Measurements from ENCODE around the gene SUDS3.
"Not testable (repeated sequence)": the region's sequence is repeated elsewhere in the genome, so short reads cannot be mapped to it uniquely, and the experiment has no call there.

Gene SUDS3, protein sequence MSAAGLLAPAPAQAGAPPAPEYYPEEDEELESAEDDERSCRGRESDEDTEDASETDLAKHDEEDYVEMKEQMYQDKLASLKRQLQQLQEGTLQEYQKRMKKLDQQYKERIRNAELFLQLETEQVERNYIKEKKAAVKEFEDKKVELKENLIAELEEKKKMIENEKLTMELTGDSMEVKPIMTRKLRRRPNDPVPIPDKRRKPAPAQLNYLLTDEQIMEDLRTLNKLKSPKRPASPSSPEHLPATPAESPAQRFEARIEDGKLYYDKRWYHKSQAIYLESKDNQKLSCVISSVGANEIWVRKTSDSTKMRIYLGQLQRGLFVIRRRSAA

GRCh38 chr12:118376089-118377020 is at the start of gene SUDS3:
Gene SUDS3, plus strand, starts transcription at chr12:118376555. Its CDS starts 137 bp downstream, at chr12:118376692.
- peak; percentile 86 for DNase-seq

DNA sequence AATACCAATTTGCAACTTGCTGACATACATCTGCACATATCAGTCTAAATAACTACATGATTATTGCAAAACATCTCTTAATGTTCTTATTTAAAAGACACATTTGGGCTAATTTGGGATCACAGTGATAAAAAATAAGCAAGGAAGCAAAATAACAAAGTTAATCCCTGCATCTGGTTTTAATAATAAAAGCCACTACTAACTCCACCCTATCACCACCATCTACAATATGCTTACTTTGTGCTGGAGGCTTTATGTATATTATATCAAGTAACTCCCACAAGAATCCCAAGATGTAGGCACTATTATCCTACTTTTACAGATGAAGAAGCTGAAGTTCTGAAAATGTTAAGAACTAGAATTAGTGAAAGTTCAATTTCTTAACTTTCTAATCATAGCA is 49.4 kb upstream of the SUDS3 start:
- DNase-seq, result no peak

- no peak for DNase-seq
Measured at GRCh38 chr12:118327391-118327790, 49.0 kb upstream of the SUDS3 start.

- no peak for DNase-seq
Measured at GRCh38 chr12:118328486-118329330, 47.6 kb upstream of the SUDS3 start.

GRCh38 chr12:118330421-118331018 is 45.8 kb upstream of the SUDS3 start:
- DNase-seq, result no peak

DNA sequence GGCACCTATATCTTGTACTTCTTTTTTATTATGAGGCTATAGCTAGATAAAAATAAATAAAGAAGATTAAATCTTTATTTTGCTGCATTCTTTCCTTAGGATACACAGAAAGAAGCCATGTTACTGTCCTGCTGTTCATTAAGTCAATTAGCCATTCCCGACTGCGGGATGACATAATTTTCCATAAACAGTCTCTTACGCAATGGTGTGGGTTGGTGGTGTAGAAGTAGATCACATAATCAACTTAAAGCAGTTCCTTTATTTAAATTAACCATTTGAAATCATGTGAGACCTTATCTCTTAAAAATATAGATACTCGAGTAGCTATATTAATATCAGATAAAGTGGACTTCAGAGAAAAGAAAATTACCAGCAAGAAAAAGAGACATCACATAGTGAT is 43.8 kb upstream of the SUDS3 start:
- no peak for DNase-seq

DNA sequence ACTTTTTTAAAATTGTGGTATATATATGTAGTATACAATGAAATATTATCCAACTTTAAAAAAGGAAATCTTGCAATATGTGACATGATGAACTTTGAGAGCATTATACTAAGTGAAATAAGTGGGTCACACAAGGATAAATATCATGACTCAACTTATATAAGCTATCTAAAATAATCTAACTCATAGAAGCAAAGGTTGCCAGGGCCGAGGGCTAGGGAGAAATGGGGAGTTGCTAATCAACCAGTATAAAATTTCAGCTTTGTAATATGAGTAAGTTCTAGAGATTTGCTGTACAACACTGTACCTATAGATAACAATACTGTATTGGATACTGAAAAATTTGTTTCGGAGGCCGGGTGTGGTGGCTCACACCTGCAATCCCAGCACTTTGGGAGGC is 42.1 kb upstream of the SUDS3 start:
- DNase-seq, result no peak

- DNase-seq, result no peak
Measured at GRCh38 chr12:118334939-118335567, 41.3 kb upstream of the SUDS3 start.

GRCh38 chr12:118336123-118336522 is 40.2 kb upstream of the SUDS3 start:
- no peak for DNase-seq

DNA sequence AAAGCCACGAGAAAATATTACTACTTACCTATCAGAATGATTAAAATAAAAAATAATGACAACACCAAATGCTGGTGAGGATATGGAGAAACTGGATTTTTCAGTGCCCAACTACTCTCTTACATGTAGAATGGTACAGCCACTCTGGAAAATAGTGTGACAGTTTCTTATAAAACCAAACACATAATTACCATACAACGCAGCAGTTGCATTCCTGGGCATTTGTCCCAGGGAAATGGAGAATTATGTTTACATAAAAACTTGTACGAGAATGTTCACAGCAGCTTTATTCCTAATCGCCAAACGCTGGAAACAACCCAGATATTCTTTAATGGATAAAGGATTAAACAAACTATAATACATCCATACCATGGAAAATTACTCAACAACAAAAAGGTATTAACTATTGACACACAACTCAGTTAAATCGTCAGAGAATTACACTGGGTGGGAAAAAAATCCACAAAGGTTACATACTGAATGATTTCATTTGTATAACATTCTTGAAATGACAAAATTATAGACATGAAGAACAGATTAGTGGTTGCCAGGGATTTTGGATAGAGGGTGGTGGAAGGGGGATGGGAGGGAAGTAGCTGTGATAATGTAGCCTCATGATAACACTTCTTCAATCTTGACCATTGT is 39.0 kb upstream of the SUDS3 start:
- no peak for DNase-seq

DNA sequence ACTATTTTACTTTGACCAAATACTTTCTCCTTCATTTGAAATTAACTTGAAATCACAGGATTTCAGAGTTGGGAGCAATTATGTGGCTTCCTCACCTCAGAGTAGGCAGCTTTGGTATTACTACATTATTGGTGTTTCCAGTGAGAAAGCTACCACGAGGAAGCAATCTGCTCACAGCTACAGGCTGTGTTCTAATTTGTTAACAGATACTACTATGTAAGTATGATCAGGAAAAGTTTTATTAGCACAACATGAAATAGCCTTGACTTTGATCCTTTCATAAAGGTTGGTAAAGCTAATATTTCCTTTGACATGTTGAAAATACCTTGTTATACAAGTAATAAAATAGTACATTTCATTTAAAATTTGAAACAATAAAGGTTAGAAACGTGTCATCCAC is 34.3 kb upstream of the SUDS3 start:
- no peak for DNase-seq

DNA sequence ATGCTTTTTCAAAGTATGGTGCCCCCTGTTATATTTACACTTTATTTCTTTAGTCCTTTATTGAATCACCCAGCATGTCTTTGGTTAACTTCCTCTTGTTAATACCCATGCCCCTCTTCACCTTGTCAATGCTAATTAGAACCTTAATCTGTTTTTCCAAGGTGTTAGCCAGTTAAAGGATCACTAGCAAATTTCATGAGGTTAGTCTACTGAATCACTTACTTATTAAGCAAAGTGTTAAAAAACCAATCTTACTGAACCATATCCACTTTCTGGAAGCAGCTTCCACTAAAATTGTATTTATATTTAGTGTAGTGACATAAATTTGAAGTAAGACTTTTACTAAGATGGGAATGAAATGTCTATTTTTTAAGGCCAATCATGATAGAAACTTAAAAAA is 31.5 kb upstream of the SUDS3 start:
- no peak for DNase-seq

DNA sequence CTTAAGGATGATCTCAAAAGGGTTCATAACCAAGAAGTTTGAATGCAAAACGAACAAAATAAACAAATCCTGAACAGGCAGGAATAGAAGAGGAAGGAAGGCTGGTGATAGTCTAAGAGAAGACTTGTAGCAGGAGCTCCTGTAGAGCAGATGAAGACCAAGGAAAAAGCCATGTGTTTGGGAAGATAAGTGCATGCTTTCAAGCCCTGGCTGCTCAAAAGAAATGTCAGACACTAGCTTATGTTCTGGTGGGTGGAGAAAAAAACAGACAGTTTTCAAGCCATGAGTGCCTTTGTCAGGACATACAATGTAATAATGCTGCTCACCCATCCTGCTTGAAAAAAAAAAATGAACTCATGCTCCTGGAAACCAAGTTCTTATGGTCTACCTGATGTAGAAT is 31.0 kb upstream of the SUDS3 start:
- DNase-seq, result no peak

DNA sequence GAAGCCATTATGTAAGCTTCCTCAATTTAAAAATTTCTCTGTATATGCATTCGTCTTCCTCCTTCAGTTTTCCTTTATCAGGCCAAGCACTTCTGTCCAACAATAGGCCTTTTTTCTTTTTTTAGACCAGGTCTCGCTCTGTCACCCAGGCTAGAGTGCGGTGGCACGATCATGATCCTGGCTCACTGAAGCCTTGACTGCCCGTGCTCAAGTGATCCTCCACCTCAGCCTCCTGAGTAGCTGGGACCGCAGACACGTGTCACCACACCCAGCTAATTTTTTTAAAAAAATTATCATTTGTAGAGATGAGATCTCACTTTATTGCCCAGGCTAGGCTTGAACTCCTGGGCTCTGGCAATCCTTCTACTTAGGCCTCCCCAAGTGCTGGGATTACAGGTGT is 29.5 kb upstream of the SUDS3 start:
- DNase-seq, result no peak

DNA sequence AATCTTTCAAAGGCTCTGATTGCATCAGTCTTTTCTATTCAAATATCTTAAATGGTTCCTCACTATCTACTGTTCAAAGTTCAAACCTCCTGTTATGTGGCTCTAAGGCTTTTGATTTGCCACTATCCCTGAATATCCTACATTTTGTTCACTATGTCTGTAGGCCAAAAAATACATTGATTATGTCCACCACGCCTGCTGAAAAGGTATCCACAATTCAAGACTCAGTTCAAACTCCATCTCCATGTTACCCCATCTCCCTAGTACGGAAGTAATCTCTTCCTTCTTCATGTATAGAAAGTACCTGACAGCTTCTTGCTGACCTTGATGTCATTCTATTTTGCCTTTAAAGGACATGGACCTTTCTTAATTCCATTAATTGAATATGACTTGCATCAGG is 28.4 kb upstream of the SUDS3 start:
- DNase-seq, result no peak

DNA sequence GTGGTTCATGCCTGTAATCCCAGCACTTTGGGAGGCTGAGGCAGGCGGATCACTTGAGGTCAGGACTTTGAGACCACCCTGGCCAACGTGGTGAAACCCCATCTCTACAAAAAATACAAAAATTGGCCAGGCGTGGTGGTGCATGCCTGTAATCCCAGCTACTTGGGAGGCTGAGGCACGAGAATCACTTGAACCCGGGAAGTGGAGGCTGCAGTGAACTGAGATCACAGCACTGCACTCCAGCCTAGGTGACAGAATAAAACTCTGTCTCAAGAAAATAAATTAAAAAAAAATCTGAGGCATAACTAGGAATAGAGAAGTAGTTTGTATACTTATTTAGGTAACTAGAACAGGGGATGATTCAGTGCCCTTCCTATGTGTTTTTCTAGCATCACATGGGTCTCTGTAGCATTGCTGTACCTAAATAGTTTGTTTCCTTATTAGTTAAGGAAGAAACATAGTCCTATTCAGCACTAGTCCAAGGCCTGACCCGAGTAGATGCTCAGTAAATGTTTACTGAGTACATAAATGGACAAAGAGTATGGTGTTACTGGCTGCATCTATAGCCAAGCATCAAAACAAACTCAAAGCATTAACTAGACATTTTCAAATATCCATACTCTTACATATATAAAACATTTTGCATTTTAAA is 25.3 kb upstream of the SUDS3 start:
- no peak for DNase-seq

DNA sequence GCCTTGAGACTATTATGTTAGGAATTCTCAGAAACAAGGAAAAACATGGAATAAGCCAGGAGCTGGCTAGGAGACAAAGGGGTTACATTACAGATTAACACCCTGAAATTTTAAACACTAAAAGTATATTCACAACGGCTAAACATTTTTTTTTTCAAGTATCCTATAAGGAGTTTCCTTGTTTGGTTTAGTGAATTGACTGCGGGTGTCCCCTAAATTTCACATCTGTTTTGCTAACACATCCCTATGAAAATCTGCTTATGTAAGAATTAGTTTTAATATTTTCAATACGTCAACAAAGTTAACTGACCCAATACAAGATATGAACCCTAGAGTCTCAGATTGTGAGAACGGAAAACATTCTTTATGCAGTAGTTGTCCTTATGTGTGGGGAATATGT is 22.6 kb upstream of the SUDS3 start:
- no peak for DNase-seq

GRCh38 chr12:118354503-118354902 is 21.9 kb upstream of the SUDS3 start:
- not testable (repeated sequence) for DNase-seq

- DNase-seq, result no peak
Measured at GRCh38 chr12:118354903-118355302, 21.5 kb upstream of the SUDS3 start.

GRCh38 chr12:118355843-118356242 is 20.5 kb upstream of the SUDS3 start:
- DNase-seq, result no peak

GRCh38 chr12:118356809-118357256 is 19.5 kb upstream of the SUDS3 start:
- DNase-seq, result no peak

Data from NCI-H146 (cell line).